GM18867 (cell line): ENCODE data around the gene TMEM121.

Source experiments
- ATAC-seq: cut with Tn5 transposase; IDR thresholded peaks from one replicate; pipeline ENCODE4 v1.9.1; 2021; ENCODE audit warnings: mild to moderate bottlenecking, moderate library complexity; ENCODE audit not compliant: unreplicated experiment

TMEM121 gene

DNA sequence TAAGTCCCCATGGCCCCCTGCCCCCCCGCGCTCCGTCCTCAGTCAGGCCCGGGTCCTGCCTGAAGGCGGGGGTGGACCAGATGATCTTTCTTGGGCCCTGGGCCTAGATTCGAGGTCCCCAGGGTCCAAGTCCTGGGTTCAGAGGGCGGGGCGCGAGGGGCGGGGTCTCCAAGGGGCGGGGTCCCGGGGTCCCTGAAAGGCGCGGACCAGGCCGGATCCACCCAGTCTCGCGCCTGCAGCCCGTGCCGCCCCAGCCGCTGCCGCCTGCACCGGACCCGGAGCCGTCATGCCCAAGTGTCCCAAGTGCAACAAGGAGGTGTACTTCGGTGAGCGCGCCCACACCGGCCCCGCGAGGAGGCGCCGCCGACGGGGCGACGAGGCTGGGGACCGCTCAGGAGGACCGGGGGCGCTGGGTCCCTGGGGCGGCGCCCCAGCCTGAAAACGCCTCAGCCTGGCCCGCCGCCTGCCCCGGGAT, 39.4 kb upstream of the TMEM121 start:
- ATAC-seq, result no peak

- no peak for ATAC-seq
Observed at GRCh38 chr14:105487449-105487985, 38.9 kb upstream of the TMEM121 start.

GRCh38 chr14:105487986-105488777, 38.2 kb upstream of the TMEM121 start:
- ATAC-seq, result no peak

- no peak for ATAC-seq
Observed at GRCh38 chr14:105488781-105489541, 37.4 kb upstream of the TMEM121 start.

DNA sequence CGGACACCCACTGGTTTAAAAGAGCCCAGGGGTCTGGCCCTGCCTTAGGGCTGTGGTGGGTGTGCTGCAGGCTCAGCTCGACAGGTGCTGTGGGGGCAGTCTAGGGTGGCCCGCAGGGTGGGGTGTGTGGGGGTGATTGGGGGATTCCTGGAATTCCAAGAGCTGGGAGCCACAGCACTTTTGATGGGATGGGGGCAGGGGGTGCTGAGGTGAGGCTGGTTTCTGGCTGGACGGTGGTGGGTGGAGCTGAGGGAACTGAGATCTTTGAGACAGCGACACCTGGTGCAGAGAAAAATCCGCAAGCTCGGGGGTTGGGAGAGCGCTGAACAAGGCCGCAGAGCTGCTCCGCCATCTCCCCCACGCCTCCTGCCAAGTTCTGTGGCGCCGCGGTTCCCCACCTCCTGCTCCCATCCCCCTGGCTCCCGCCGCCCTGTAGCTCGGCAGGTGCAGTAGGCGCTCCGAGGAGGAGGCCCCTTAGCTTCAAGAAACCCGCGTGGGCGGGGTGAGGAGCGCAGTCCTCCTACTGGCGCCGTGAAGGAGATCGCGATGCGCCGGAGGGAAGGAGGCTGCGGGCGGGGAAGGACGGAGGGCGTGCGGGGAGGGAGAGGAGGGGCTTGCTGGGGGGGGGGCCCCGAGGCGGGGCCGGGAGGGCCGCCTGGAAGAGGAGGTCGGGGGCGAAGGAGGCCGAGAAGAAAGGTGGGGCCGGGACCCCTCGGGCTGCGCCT, 36.7 kb upstream of the TMEM121 start:
- ATAC-seq, result no peak

DNA sequence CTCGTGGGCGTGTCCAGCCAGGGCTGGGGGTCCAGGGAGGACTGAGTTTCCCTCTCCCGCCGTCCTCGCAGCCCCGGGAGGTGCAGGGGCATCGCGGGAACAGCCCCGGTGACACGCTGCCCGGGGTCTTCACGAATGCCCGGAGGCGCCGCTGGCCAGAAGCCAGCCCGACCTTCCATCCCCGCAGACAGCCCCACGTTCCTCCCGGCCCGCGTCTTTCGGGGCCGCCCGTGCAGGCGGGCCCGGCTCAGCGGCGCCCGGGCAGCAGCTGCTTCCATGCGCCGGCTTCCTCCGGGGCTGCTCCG, 36.2 kb upstream of the TMEM121 start:
- ATAC-seq, result peak; percentile 1

GRCh38 chr14:105490572-105491365, 35.6 kb upstream of the TMEM121 start, which contains the start of gene TEDC1:
Gene TEDC1 (plus strand): TSS chr14:105491246. CDS start chr14:105491376, 130 bp downstream.
- peak; percentile 65 for ATAC-seq

- peak; percentile 9 for ATAC-seq
Observed at GRCh38 chr14:105491366-105491973, 34.9 kb upstream of the TMEM121 start.

- no peak for ATAC-seq
Observed at GRCh38 chr14:105492031-105492970, 34.1 kb upstream of the TMEM121 start.

- ATAC-seq, result no peak
Observed at GRCh38 chr14:105492971-105493871, 33.2 kb upstream of the TMEM121 start.

- no peak for ATAC-seq
Observed at GRCh38 chr14:105493921-105494605, 32.3 kb upstream of the TMEM121 start.

GRCh38 chr14:105494606-105494929, 31.8 kb upstream of the TMEM121 start:
- no peak for ATAC-seq

- no peak for ATAC-seq
Observed at GRCh38 chr14:105495101-105495989, 31.0 kb upstream of the TMEM121 start.

DNA sequence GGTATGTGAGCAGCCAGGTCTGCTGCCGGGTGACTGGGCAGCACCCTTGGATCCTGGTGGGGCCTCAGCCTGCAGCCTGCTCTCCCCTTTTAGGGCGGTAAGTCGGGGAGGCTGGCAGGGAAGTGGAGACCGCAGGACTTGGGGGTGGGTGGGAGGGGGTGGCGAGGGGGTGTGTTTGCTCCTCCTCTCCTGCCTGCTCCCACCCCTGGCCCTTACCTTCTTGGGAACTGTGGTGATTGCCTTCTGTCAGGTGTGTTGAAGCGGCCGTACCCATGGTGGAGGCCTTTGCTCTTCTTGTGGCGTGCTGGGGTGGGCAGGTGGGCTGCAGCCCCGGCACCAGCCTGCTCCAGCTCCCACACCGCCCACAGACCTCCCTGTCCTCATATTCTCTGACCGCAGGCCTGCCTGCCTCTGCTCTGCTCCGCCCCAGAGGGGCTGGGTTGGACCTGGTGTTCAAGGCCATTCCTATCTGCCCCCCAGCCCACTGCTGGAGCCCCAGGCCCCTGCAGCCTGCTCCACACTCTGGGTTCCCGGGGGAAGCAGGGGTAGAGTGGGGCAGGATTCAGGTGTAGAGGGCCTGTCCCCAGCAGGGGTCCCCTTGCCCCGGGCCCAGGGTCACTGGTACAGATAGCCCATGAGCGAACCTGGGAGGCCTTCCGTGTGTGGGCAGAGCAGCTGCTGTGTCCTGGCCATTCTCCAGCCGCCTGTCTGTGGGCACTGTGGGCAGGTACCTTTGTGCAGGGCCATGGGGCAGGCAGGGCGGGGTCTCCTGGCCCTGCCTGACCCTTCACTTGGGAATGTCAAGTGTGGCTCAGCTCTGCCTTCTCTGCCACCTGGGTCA, 30.2 kb upstream of the TMEM121 start:
- no peak for ATAC-seq

DNA sequence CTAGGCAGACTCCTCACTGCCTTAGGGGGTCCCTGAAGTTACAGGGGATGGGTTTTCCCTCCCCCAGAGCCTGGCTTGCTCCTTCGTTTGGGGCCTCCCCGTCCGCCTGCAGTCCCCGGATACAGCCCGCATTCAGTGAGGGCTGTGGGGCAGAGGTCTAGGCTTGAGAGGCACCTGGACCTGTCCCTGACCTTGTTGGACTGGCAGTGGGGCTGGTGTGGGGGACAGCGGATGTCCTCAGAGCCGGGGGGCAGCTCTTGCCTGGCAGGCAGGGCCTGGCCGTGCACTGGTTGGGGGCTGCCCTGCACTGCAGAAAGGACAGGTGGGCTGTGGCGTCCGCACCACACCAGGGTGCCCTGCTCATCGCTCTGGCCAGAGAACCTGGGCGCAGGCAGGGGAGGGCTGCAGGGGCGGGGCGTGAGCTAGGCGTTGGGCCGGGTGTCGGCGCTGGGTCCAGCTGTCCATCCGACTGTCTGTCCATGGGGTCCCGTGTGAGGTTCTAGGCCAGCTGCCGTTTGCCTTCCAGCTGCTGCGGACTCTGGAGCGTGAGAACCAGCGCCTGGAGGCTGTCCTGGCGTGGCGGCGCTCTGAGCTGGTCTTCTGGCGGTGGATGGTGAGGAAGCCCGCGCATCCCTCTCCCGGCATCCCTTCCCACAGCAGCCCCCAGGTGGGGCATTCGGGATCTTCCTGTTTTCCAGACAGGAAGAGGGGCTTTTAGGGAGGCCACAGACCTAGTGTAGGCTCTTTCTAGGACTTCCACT, 29.4 kb upstream of the TMEM121 start:
- ATAC-seq, result no peak
